ENCODE data around the gene CCRL2. TPM values are rescaled to one million over a fixed set of nuclear protein-coding genes. Genes with fewer than 3 reads are reported as not detected.

The CCRL2 gene
- total and polyA plus RNA-seq, 12 donors, result 0.60 to 6.8 (median 1.9) TPM

GRCh38 chr3:46411271-46411670 lies 4.2 kb downstream of the CCRL2 start:
- Histone ChIP-seq H3K4me1 (replicated peaks in 1 of 2) (no peaks in the 10 kb centered on the region), H3K27me3 (no peaks in the 10 kb centered on the region), H3K27ac (no peak overlapping the region), H3K36me3 (replicated peaks in 1 of 2) (no peaks in the 10 kb centered on the region), H3K9me3 (replicated peaks in 1 of 3) (no peaks in the 10 kb centered on the region), H3K4me3 (no peak overlapping the region)
- intact Hi-C loops (cut with DNase I), result no loop called here
- no peak for DNase-seq
- 72 to 98% (median 91%) methylated on average over 2 of the region's 2 CpGs for WGBS, 4 donors
- TF ChIP-seq POLR2A (IDR thresholded peaks at IDR 0.05), result no peak
- TF ChIP-seq, protein P1, sequence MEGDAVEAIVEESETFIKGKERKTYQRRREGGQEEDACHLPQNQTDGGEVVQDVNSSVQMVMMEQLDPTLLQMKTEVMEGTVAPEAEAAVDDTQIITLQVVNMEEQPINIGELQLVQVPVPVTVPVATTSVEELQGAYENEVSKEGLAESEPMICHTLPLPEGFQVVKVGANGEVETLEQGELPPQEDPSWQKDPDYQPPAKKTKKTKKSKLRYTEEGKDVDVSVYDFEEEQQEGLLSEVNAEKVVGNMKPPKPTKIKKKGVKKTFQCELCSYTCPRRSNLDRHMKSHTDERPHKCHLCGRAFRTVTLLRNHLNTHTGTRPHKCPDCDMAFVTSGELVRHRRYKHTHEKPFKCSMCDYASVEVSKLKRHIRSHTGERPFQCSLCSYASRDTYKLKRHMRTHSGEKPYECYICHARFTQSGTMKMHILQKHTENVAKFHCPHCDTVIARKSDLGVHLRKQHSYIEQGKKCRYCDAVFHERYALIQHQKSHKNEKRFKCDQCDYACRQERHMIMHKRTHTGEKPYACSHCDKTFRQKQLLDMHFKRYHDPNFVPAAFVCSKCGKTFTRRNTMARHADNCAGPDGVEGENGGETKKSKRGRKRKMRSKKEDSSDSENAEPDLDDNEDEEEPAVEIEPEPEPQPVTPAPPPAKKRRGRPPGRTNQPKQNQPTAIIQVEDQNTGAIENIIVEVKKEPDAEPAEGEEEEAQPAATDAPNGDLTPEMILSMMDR (IDR thresholded peaks at IDR 0.05), result no peak

GRCh38 chr3:46412786-46413298 lies 5.8 kb downstream of the CCRL2 start:
- Histone ChIP-seq H3K4me1 (replicated peaks in 1 of 2) (no peaks in the 10 kb centered on the region), H3K9me3 (replicated peaks in 1 of 3) (no peaks in the 10 kb centered on the region), H3K27ac (no peak overlapping the region), H3K27me3 (no peaks in the 10 kb centered on the region), H3K36me3 (replicated peaks in 1 of 2) (no peaks in the 10 kb centered on the region), H3K4me3 (no peak overlapping the region)
- DNase-seq, result no peak
- intact Hi-C loops (cut with DNase I), result no loop called here
- 46 to 57% (median 53%) methylated on average over 3 of the region's 3 CpGs for WGBS, 4 donors
- no peak for TF ChIP-seq POLR2A (IDR thresholded peaks at IDR 0.05)
- TF ChIP-seq, protein P1 (IDR thresholded peaks at IDR 0.05), result no peak

DNA sequence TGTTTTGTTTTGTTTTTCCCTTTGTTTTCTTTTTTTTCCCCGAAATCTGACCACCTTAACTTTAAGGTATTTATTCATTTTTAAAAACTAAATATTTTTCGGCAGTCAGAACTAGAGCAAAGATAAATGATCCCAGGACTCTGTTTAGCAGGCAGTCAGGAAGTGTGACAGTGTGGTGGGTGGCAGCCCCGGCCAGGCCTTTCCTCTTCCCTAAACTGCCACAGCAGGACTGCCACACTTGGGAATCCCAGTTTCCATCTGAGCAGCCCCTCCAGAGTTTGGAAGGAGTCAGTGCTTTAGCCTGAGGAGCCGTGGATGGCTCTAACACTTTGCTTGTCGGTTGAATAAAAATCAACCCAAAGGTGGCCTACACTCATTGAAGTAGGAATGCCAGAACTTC lies 6.9 kb downstream of the CCRL2 start:
- TF ChIP-seq, protein P1 (IDR thresholded peaks at IDR 0.05), result no peak
- 53 to 76% (median 71%) methylated on average over 5 of the region's 5 CpGs for WGBS, 4 donors

GRCh38 chr3:46414739-46415138 lies 7.7 kb downstream of the CCRL2 start:
- WGBS, 4 donors, result 73 to 82% (median 79%) methylated on average over 4 of the region's 4 CpGs

More for the DNA sequence above, 6.9 kb downstream of the CCRL2 start:
- Histone ChIP-seq H3K36me3 (replicated peaks in 1 of 2) (no peaks in the 10 kb centered on the region), H3K9me3 (replicated peaks in 1 of 3) (no peaks in the 10 kb centered on the region), H3K27ac (no peak overlapping the region), H3K4me3 (no peak overlapping the region), H3K4me1 (replicated peaks in 1 of 2) (no peaks in the 10 kb centered on the region), H3K27me3 (no peaks in the 10 kb centered on the region)
- intact Hi-C loops (cut with DNase I), result no loop called here
- no peak for DNase-seq

More at GRCh38 chr3:46414739-46415138, 7.7 kb downstream of the CCRL2 start:
- Histone ChIP-seq H3K9me3 (replicated peaks in 1 of 3) (no peaks in the 10 kb centered on the region), H3K4me3 (no peak overlapping the region), H3K27me3 (no peaks in the 10 kb centered on the region), H3K4me1 (replicated peaks in 1 of 2) (no peaks in the 10 kb centered on the region), H3K36me3 (replicated peaks in 1 of 2) (no peaks in the 10 kb centered on the region), H3K27ac (no peak overlapping the region)
- TF ChIP-seq, protein P1 (IDR thresholded peaks at IDR 0.05), result no peak
- TF ChIP-seq POLR2A (IDR thresholded peaks at IDR 0.05), result no peak
- intact Hi-C loops (cut with DNase I), result no loop called here
- no peak for DNase-seq
